Measurements from ENCODE around the gene TTBK1. TPM values are rescaled to one million over a fixed set of nuclear protein-coding genes. Genes with fewer than 3 reads are reported as not detected.

The TTBK1 gene
- total RNA-seq, 4 donors from 2014 or later = 0.13 TPM; not detected in 3

DNA sequence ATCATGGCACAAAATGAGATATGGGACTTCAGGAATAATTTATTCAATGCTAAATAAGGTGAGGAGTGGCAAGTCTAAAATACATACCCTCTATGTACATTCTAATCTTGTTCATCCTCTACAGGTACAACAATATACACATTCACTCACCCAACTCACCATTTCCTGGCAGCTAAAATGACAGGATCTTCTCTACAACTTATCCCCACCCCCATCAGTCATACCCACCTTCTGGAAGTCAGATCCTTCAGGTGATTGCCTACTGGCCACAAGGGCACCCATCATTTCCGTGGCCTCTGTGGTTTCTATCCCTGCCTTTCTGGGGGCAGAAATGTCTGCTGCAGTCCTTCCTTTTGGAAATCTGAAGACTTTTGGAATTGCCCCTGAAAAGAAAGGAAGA, 88.2 kb downstream of the TTBK1 start:
- intact Hi-C loops (cut with DNase I) = no loop called here
- Histone ChIP-seq H3K9me3 (no peaks in the 10 kb centered on the region), H3K4me1 (peaks cover 0 to 5% (median 0%) of the 10 kb centered on the region in 3 donors), H3K27ac (no peak overlapping the region), H3K27me3 (no peaks in the 10 kb centered on the region), H3K36me3 (peaks cover 0 to 13% (median 0%) of the 10 kb centered on the region in 3 donors), H3K4me3 (no peak overlapping the region)
- no peak for TF ChIP-seq POLR2A (IDR thresholded peaks at IDR 0.05)
- TF ChIP-seq, protein P1, sequence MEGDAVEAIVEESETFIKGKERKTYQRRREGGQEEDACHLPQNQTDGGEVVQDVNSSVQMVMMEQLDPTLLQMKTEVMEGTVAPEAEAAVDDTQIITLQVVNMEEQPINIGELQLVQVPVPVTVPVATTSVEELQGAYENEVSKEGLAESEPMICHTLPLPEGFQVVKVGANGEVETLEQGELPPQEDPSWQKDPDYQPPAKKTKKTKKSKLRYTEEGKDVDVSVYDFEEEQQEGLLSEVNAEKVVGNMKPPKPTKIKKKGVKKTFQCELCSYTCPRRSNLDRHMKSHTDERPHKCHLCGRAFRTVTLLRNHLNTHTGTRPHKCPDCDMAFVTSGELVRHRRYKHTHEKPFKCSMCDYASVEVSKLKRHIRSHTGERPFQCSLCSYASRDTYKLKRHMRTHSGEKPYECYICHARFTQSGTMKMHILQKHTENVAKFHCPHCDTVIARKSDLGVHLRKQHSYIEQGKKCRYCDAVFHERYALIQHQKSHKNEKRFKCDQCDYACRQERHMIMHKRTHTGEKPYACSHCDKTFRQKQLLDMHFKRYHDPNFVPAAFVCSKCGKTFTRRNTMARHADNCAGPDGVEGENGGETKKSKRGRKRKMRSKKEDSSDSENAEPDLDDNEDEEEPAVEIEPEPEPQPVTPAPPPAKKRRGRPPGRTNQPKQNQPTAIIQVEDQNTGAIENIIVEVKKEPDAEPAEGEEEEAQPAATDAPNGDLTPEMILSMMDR (IDR thresholded peaks at IDR 0.05) = no peak
- DNase-seq = no peak
- 69 to 88% methylated on average over 1 of the region's 1 CpG for WGBS, 2 donors

DNA sequence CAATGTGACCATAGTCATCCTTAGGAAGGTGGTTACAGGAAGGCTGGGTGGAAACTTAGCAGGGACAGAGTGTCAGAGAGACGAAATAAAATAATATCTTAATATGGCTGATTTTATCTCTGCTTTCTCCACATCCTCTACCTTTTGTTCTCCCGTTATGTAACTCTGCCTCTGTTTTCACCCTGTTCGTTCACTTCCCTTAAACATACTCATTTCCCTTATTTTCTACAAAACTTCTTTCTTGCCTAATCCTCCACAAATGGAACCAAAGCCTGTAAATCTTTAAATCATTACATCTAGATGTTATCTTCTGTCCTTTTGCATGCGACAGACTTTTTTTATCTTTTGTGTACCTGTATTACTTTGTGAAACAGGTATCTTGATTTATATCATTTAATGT, 88.6 kb downstream of the TTBK1 start:
- peaks cover 0 to 13% (median 0%) of the 10 kb centered on the region in 3 donors for H3K36me3 ChIP-seq
- WGBS, 2 donors = 59 to 61% methylated on average over 4 of the region's 4 CpGs
- no peaks in the 10 kb centered on the region for H3K27me3 ChIP-seq
- intact Hi-C loops (cut with DNase I) = no loop called here
- no peaks in the 10 kb centered on the region for H3K9me3 ChIP-seq
- TF ChIP-seq, protein P1 (IDR thresholded peaks at IDR 0.05) = no peak
- TF ChIP-seq POLR2A (IDR thresholded peaks at IDR 0.05) = no peak
- DNase-seq = no peak
- peaks cover 0 to 5% (median 0%) of the 10 kb centered on the region in 3 donors for H3K4me1 ChIP-seq
- H3K4me3 ChIP-seq = no peak overlapping the region
- H3K27ac ChIP-seq = no peak overlapping the region

GRCh38 chr6:43334466-43335095, 91.3 kb downstream of the TTBK1 start:
- no peak overlapping the region for H3K4me3 ChIP-seq
- H3K27ac ChIP-seq = no peak overlapping the region
- H3K9me3 ChIP-seq = no peaks in the 10 kb centered on the region
- H3K36me3 ChIP-seq = peaks cover 0 to 32% (median 4%) of the 10 kb centered on the region in 3 donors
- H3K27me3 ChIP-seq = no peaks in the 10 kb centered on the region
- no peak for DNase-seq
- no peak for TF ChIP-seq POLR2A (IDR thresholded peaks at IDR 0.05)
- TF ChIP-seq, protein P1 (IDR thresholded peaks at IDR 0.05) = peak; percentile 19 to 74 (median 47)
- intact Hi-C loops (cut with DNase I) = no loop called here
- 30 to 58% methylated on average over 2 of the region's 2 CpGs for WGBS, 2 donors
- H3K4me1 ChIP-seq = peaks cover 0 to 5% (median 0%) of the 10 kb centered on the region in 3 donors

DNA sequence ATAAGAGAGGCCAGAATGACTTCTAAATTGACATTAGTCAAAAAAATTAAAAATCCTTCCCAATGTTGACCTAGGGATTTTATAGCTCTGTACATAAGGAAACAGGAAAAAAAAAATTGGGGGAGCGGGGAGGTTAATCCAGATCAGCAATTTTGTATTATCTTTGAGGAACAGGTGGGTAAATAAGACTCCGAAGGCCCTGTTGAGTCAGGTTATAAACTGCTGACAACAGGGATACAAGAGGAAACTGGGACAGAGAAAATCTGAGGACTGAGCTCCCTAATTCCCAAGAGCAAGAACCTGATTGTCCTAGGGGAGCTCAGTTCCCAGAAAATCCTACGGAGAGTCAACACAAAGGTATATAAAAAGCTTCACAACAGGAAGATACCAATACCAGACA, 92.2 kb downstream of the TTBK1 start:
- H3K36me3 ChIP-seq = peaks cover 0 to 41% (median 8%) of the 10 kb centered on the region in 3 donors
- H3K27ac ChIP-seq = no peak overlapping the region
- H3K4me1 ChIP-seq = peaks cover 0 to 5% (median 0%) of the 10 kb centered on the region in 3 donors
- 84% methylated on average over 3 of the region's 3 CpGs for WGBS, 2 donors
- H3K27me3 ChIP-seq = no peaks in the 10 kb centered on the region
- H3K4me3 ChIP-seq = no peak overlapping the region
- no peak for DNase-seq
- TF ChIP-seq POLR2A (IDR thresholded peaks at IDR 0.05) = no peak
- TF ChIP-seq, protein P1 (IDR thresholded peaks at IDR 0.05) = no peak
- intact Hi-C loops (cut with DNase I) = no loop called here
- no peaks in the 10 kb centered on the region for H3K9me3 ChIP-seq

DNA sequence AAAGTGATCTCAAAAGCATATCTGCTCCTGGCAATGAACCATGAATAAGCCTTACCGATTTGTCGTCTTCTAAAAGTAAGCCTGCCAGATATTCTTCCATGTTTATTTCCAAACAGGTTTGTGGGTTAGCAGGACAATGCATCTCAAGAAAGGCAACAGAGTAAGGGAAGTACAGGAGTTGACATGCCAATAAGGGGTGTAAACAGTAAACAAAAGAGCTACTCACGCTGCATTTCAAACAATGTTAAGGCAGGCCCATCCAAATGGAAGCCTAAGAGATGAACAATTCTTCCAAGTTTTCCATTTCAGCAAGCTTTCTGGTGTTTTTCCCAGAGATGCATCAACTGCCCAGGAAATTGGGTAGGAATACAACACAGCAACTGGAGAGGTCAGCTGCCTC, 93.1 kb downstream of the TTBK1 start:
- H3K27ac ChIP-seq = no peak overlapping the region
- WGBS, 2 donors = 55 to 59% methylated on average over 3 of the region's 3 CpGs
- no peak for DNase-seq
- H3K36me3 ChIP-seq = peaks cover 0 to 50% (median 14%) of the 10 kb centered on the region in 3 donors
- no peaks in the 10 kb centered on the region for H3K27me3 ChIP-seq
- H3K4me1 ChIP-seq = peaks cover 0 to 5% (median 0%) of the 10 kb centered on the region in 3 donors
- H3K9me3 ChIP-seq = no peaks in the 10 kb centered on the region
- intact Hi-C loops (cut with DNase I) = no loop called here
- TF ChIP-seq POLR2A (IDR thresholded peaks at IDR 0.05) = no peak
- TF ChIP-seq, protein P1 (IDR thresholded peaks at IDR 0.05) = no peak
- no peak overlapping the region for H3K4me3 ChIP-seq

Small RNAs within 50 kb of the gene (small RNA-seq; reads per million reads assigned to genes)
- 0 reads per million in 4 donors for gene RPL12P47

Other genes with a start within 250 kb of the TTBK1 start
- gene MEA1, start 229.5 kb upstream of the TTBK1 start, total RNA-seq = 10 to 100 TPM; 28.9 to 56.6 (median 49.1) TPM
- gene KLHDC3, start 229.2 kb upstream of the TTBK1 start, total RNA-seq = 10 to 100 TPM; 35.7 to 62.9 (median 48.5) TPM
- 10 to 100 TPM; 52.5 to 66.4 (median 65.4) TPM for gene RRP36, start 221.9 kb upstream of the TTBK1 start, total RNA-seq
- 10 to 100 TPM in 1 of 4 donors, 1 to 10 TPM in 3; 6.5 to 10.8 (median 8.0) TPM for gene CUL7, start 189.6 kb upstream of the TTBK1 start, total RNA-seq
- gene MRPL2, start 184.0 kb upstream of the TTBK1 start, total RNA-seq = 10 to 100 TPM; 23.3 to 29.1 (median 24.5) TPM
- 10 to 100 TPM in 2 of 4 donors, 1 to 10 TPM in 2; 4.5 to 15.8 (median 9.4) TPM for gene KLC4, start 183.8 kb upstream of the TTBK1 start, total RNA-seq
- gene PTK7, start 167.2 kb upstream of the TTBK1 start, total RNA-seq = 10 to 100 TPM; 30.6 to 44.1 (median 36.7) TPM
- 10 to 100 TPM; 22.0 to 38.9 (median 35.3) TPM for gene SRF, start 72.2 kb upstream of the TTBK1 start, total RNA-seq
- 10 to 100 TPM; 26.2 to 50.9 (median 32.5) TPM for gene CUL9, start 61.3 kb upstream of the TTBK1 start, total RNA-seq
- 100 to 1,000 TPM in 1 of 4 donors, 10 to 100 TPM in 3; 57.7 to 101 (median 81.5) TPM for gene DNPH1, start 14.0 kb upstream of the TTBK1 start, total RNA-seq
- not detected for gene SLC22A7, start 54.8 kb downstream of the TTBK1 start, total RNA-seq
- gene CRIP3, start 65.3 kb downstream of the TTBK1 start, total RNA-seq = under 1 TPM in 3 of 4 donors, not detected in 1; 0.38 to 0.72 (median 0.41) TPM
- 10 to 100 TPM in 1 of 4 donors, 1 to 10 TPM in 3; 5.6 to 13.5 (median 8.1) TPM for gene ZNF318, start 126.2 kb downstream of the TTBK1 start, total RNA-seq
- 10 to 100 TPM; 10.8 to 23.9 (median 19.3) TPM for gene ABCC10, start 184.1 kb downstream of the TTBK1 start, total RNA-seq
- 10 to 100 TPM in 2 of 4 donors, 1 to 10 TPM in 2; 8.3 to 24.8 (median 12.6) TPM for gene DLK2, start 212.1 kb downstream of the TTBK1 start, total RNA-seq
- 10 to 100 TPM in 3 of 4 donors, 1 to 10 TPM in 1; 9.5 to 20.2 (median 10.9) TPM for gene TJAP1, start 234.1 kb downstream of the TTBK1 start, total RNA-seq